GM10847 (cell line): ENCODE measurements around the gene PARP3.

ENCODE experiments used
- POLR2A ChIP-seq: IDR thresholded peaks from 2 replicates; pipeline ENCODE4 v1.6.1; 2011; ENCODE audit not compliant: insufficient read length; ENCODE audit errors: extremely low read depth

Gene PARP3

DNA sequence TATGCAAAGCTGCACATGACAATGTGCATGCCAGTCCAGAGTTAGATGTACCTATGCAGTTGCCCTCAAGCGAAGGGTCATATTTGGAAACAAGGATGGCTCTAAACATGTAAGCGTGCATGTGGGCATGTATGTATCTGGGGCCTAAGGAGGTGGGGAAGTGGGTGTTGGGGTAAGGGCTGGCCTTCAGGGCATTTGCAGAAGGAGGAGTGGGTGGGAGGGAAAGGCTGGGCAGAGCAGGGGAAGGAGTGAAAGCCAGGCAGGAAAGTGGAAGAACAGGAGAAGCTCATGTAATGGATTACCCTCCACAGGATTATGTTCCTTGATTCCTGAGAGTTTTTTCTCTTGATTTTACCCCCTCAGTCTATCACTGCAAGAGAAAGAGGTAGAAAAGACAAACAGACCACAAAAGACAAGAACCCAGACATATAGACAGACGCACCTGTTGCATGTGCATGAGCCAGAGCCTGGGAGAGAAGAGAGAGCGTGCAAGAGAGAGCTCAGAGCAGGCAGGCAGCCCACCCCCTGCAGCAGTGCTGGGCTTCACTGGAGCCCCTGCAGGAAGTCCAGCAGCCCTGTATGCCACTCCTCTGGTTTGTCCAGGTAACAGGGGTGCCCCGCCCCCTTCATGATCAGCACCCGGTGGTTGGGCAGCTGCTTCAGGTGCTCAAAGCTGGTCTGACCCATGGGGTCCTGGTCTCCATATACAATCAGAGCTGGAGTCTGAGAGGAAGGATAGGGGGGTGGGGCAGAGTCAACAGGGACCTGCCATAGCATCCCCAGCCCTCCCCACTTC lies 26.9 kb downstream of the PARP3 start:
- TF ChIP-seq POLR2A, result no peak

DNA sequence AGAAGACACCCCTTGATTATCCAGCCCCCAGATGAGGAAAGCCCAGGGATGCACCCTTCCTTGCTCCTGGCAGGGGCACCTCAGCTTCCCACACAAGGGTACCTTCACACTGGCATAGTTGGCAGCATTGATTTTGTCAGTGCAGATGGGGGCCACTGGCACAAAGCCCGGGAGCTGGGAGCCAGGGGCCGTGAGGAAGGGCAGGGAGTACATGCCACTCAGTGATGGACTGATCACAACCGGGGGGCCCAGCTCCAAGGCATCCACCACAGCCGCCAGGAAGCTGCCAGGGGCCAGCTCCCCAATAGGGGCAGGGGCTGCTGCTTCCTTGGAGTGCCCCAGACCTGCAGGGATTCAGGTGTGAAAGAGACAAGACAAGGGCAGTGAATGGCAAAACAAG lies 27.7 kb downstream of the PARP3 start:
- TF ChIP-seq POLR2A, result no peak

DNA sequence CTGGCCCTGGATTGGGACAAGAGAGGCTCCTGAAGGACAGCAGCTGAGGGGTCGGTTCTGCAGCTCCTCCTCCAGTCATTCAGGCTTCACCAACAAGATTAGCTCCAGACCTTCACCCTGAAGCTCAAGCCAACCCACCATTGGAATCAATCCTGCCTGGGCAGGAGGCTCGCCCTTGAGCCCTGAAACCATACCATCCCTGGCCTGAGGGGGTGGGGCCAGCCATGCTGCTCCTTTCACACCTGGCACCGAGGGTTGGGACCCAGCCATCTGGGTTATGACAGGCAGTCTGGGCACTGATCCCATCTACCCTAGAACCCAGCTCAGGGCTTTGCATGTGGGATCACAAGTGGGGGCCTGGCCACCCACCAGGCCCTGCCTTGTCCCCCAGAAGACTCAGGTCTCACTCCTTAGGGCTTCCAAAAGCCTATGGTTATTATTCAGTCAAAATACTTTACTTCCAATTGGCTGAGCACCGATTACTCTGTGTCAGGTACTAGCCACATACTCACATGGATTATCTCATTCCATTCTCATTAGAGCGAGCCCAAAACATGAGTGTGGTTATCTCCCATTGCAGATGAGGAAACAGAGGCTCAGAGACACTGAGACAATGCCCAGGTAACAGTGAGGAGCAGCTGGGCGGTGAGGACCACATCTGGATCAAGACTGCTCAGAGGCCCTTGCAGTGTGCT lies 28.6 kb downstream of the PARP3 start:
- TF ChIP-seq POLR2A, result no peak

- TF ChIP-seq POLR2A, result no peak
Measured at GRCh38 chr3:51971350-51971749, 29.2 kb downstream of the PARP3 start.

DNA sequence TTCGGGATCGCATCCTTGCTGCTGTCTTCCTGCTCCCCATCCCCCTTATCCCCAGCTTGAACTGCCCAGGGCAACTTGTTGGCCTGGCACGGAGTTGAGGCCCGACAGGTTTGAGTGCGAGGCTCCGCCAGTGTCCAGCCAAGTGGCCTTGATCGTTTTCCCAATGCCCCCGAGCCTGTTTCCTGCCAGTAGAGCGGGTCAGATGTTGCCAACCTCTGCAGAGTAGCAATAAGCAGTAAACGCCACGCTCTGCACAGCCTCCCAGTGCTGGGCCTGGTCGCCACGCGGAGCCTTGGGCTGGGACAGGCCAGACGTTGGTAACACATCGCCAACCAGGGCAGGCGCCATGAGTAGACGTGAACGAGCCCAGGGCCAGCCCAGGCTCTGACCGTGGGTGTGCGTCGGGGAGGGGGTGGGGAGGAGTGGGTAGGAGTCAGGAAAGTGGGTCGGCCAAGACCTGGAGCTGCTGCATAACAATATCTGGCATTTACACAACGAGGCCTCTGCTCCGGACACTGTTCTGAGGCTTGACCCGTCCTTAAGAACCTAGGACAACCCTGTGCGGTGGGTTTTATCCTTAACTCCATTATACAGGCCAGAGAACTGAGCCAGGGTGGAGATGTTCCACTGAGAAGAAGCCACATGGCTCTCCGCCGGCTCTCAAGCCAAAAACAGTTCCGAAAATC lies 32.3 kb downstream of the PARP3 start:
- no peak for TF ChIP-seq POLR2A

GRCh38 chr3:51974963-51975851 lies 33.0 kb downstream of the PARP3 start, which contains the start of gene ABHD14A:
Gene ABHD14A, plus strand, starts transcription at chr3:51975064. Its CDS starts 72 bp downstream, at chr3:51975136.
- peak; percentile 81 for TF ChIP-seq POLR2A

GRCh38 chr3:51975852-51976549 lies 33.8 kb downstream of the PARP3 start:
- TF ChIP-seq POLR2A, result no peak

GRCh38 chr3:51977446-51978142 lies 35.4 kb downstream of the PARP3 start:
- TF ChIP-seq POLR2A, result no peak

DNA sequence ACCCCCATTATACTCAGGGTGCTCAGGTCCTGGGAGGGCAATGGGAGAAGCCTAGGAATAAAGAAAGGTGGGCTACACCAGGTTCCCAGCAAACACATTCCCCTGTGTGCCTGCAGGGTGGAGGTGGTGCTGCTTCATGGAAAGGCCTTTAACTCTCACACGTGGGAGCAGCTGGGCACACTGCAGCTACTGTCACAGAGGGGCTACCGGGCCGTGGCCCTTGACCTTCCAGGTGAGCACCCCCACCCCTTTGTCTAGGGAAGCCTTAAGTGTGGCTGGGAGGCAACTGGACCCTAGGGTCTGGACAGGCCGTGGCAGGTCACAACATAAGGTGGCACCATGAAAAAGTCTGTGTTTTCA lies 36.0 kb downstream of the PARP3 start:
- TF ChIP-seq POLR2A, result no peak

DNA sequence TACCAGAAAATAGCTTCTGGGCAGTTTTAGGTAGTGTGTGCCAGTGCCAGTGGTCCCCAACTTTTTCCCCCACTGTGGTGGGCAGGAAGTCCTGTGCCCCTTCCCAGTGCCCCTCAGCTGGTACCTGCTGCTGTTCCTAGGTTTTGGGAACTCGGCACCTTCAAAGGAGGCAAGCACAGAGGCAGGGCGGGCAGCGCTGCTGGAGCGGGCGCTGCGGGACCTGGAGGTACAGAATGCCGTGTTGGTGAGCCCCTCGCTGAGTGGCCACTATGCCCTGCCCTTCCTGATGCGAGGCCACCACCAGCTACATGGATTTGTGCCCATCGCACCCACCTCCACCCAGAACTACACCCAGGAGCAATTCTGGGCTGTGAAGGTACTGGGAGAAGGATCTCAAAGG lies 38.1 kb downstream of the PARP3 start:
- no peak for TF ChIP-seq POLR2A

GRCh38 chr3:51982352-51982837 lies 40.2 kb downstream of the PARP3 start:
- no peak for TF ChIP-seq POLR2A

- TF ChIP-seq POLR2A, result peak; percentile 74
Measured at GRCh38 chr3:51982838-51983577, 40.8 kb downstream of the PARP3 start, which contains the start of gene ACY1. Gene ACY1, plus strand, starts transcription at chr3:51983535. Its CDS starts 530 bp downstream, at chr3:51984065.
